ENCODE data around the gene SLC66A3.
A peak's percentile ranks its signal among the peaks of the same experiment; 100 is the strongest.

SLC66A3 gene

GRCh38 chr2:11140492-11140891, 14.8 kb upstream of the SLC66A3 start:
- DNase-seq = no peak

GRCh38 chr2:11141319-11141718, 13.9 kb upstream of the SLC66A3 start:
- DNase-seq = no peak

GRCh38 chr2:11142330-11142729, 12.9 kb upstream of the SLC66A3 start:
- DNase-seq = no peak

GRCh38 chr2:11142987-11143386, 12.3 kb upstream of the SLC66A3 start:
- no peak for DNase-seq

GRCh38 chr2:11144077-11144737, 11.1 kb upstream of the SLC66A3 start:
- no peak for DNase-seq

- DNase-seq = no peak
Observed at GRCh38 chr2:11144738-11145079, 10.6 kb upstream of the SLC66A3 start.

GRCh38 chr2:11145350-11145749, 9.9 kb upstream of the SLC66A3 start:
- DNase-seq = no peak

- no peak for DNase-seq
Observed at GRCh38 chr2:11146076-11146475, 9.2 kb upstream of the SLC66A3 start.

GRCh38 chr2:11147263-11147662, 8.0 kb upstream of the SLC66A3 start:
- no peak for DNase-seq

- no peak for DNase-seq
Observed at GRCh38 chr2:11152591-11152990, 2.7 kb upstream of the SLC66A3 start.

- peak in 1 of 2 experiments; percentile 8 for DNase-seq
Observed at GRCh38 chr2:11154016-11154922, 998 bp upstream of the SLC66A3 start.

- peak; percentile 99 for DNase-seq
Observed at GRCh38 chr2:11154923-11155380, 315 bp upstream of the SLC66A3 start.

- DNase-seq = no peak
Observed at GRCh38 chr2:11156396-11157075, 1.3 kb downstream of the SLC66A3 start.

- DNase-seq = no peak
Observed at GRCh38 chr2:11157296-11157695, 2.0 kb downstream of the SLC66A3 start.

- no peak for DNase-seq
Observed at GRCh38 chr2:11157731-11158130, 2.5 kb downstream of the SLC66A3 start.

GRCh38 chr2:11158916-11159573, 3.8 kb downstream of the SLC66A3 start:
- DNase-seq = no peak

GRCh38 chr2:11159574-11160170, 4.4 kb downstream of the SLC66A3 start:
- no peak for DNase-seq

- no peak for DNase-seq
Observed at GRCh38 chr2:11160256-11160655, 5.0 kb downstream of the SLC66A3 start.

- DNase-seq = no peak
Observed at GRCh38 chr2:11160731-11161455, 5.6 kb downstream of the SLC66A3 start.

- no peak for DNase-seq
Observed at GRCh38 chr2:11161747-11162146, 6.5 kb downstream of the SLC66A3 start.

- no peak for DNase-seq
Observed at GRCh38 chr2:11163439-11164317, 8.4 kb downstream of the SLC66A3 start.
